ENCODE results near the gene SRPK1. TPM values are rescaled to one million over a fixed set of nuclear protein-coding genes. Genes with fewer than 3 reads are reported as not detected.

SRPK1 gene
- total and polyA plus RNA-seq, 2 of the 8 experiments (the other 6 are each of a cell fraction or from before 2014, with no cell fraction given): 25.7 to 116 TPM

DNA sequence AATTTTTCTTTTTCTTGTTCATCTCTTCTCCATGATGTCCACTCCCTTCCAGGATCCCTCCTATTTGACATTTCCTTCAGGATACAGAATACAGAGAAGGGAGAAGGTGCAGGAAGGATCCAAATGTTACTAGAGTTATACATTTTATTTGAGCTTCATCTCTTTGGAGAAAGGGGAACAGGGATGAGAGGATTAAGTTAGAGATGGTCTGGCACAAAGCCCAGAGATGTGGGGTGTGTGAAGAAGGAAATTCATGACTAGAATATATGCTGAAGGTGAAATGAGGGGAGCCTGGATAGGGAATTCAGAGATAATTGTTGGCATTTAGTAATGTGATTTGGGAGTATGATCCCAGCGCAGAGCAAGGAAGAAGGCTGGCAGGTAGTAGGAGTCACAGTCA lies 22.5 kb upstream of the SRPK1 start (continued):
- TF ChIP-seq KDM1A (IDR thresholded peaks at IDR 0.05; ENCODE audit: borderline replicate concordance, low read length) (no peak), CHD1 (IDR thresholded peaks at IDR 0.05; ENCODE audit: low read depth, low read length) (no peak), SUZ12 (IDR thresholded peaks at IDR 0.05; ENCODE audit: low read length) (no peak), SIX5 (IDR thresholded peaks at IDR 0.05; ENCODE audit: low read depth, low read length) (no peak)
